Measurements from ENCODE around the gene KDM2A.
"Not testable (repeated sequence)": the region's sequence is repeated elsewhere in the genome, so short reads cannot be mapped to it uniquely, and the experiment has no call there.

- not testable (repeated sequence) for TF ChIP-seq CTCF, POLR2A (IDR thresholded peaks at IDR 0.05)
Measured at GRCh38 chr11:67126243-67126642, 7.2 kb downstream of the KDM2A start.
